Pulmonary artery endothelial cell (primary cell): ENCODE results near the gene PPP1R36. TPM values are rescaled to one million over a fixed set of nuclear protein-coding genes. Genes with fewer than 3 reads are reported as not detected.
"Not testable (repeated sequence)": the region's sequence is repeated elsewhere in the genome, so short reads cannot be mapped to it uniquely, and the experiment has no call there.

ENCODE experiments used
- DNase-seq: peaks from one replicate; pipeline ENCODE4 v3.0.0-alpha.2; 2011; ENCODE audit warnings: low read depth, low spot score
- total RNA-seq: library from RNA; depleted of rRNA; stranded (reverse); fragments of >200 nt; gene quantifications from 2 replicates; pipeline ENCODE4 v1.2.3, GENCODE V29; 2014

Gene PPP1R36
- total RNA-seq, 1 donor from 2014 or later: 0.73 TPM

GRCh38 chr14:64520699-64521098, 29.1 kb upstream of the PPP1R36 start:
- no peak for DNase-seq

- no peak for DNase-seq
Observed at GRCh38 chr14:64522591-64523355, 27.0 kb upstream of the PPP1R36 start.

GRCh38 chr14:64525354-64525753, 24.4 kb upstream of the PPP1R36 start:
- no peak for DNase-seq

- no peak for DNase-seq
Observed at GRCh38 chr14:64531567-64531966, 18.2 kb upstream of the PPP1R36 start.

- DNase-seq: no peak
Observed at GRCh38 chr14:64536488-64537245, 13.1 kb upstream of the PPP1R36 start.

- DNase-seq: peak; percentile 96
Observed at GRCh38 chr14:64540208-64541202, 9.3 kb upstream of the PPP1R36 start, which contains the start of gene HSPA2. Gene HSPA2 (plus strand): TSS chr14:64540741. CDS start chr14:64540850, 109 bp downstream.

GRCh38 chr14:64541261-64541971, 8.3 kb upstream of the PPP1R36 start:
- DNase-seq: no peak

- no peak for DNase-seq
Observed at GRCh38 chr14:64541972-64542835, 7.6 kb upstream of the PPP1R36 start.

- DNase-seq: no peak
Observed at GRCh38 chr14:64542836-64543201, 6.9 kb upstream of the PPP1R36 start.

GRCh38 chr14:64544607-64545312, 5.0 kb upstream of the PPP1R36 start:
- no peak for DNase-seq

GRCh38 chr14:64549016-64549415, 745 bp upstream of the PPP1R36 start:
- no peak for DNase-seq

GRCh38 chr14:64550621-64551333, 1.0 kb downstream of the PPP1R36 start:
- no peak for DNase-seq

- DNase-seq: no peak
Observed at GRCh38 chr14:64554556-64554955, 4.8 kb downstream of the PPP1R36 start.

GRCh38 chr14:64556526-64556925, 6.8 kb downstream of the PPP1R36 start:
- DNase-seq: no peak

- DNase-seq: not testable (repeated sequence)
Observed at GRCh38 chr14:64558216-64558615, 8.5 kb downstream of the PPP1R36 start.

GRCh38 chr14:64561631-64562030, 11.9 kb downstream of the PPP1R36 start:
- no peak for DNase-seq

GRCh38 chr14:64562436-64562835, 12.7 kb downstream of the PPP1R36 start:
- DNase-seq: no peak

- no peak for DNase-seq
Observed at GRCh38 chr14:64563696-64564095, 13.9 kb downstream of the PPP1R36 start.
